Measurements from ENCODE around the gene RB1. TPM values are rescaled to one million over a fixed set of nuclear protein-coding genes. Genes with fewer than 3 reads are reported as not detected.

Gene RB1
- total RNA-seq, 1 experiment from 2014 or later: 18.8 TPM

DNA sequence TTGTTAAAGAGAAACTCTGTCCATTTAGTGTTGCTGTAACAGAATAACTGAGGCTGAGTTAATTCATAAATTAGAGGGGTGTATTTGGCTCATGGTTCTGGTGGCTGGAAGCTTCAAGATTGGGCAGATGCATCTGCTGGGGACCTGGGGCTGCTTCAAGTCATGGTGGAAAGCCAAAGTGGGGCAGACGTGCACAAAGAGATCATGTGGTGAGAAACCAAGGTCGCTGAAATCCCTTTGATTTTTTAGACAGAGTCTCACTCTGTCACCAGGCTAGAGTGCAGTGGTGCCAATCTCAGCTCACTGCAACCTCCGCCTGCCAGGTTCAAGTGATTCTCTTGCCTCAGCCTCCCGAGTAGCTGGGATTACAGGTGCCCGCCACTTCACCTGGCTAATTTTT lies 183.3 kb downstream of the RB1 start:
- ChIA-PET POLR2A (no interaction called here), CTCF (no interaction called here)
- Mint-ChIP-seq H3K27me3 (ENCODE audit: low read depth) (no peaks in the 10 kb centered on the region), H3K27ac (no peak overlapping the region), H3K9me3 (peaks cover 13% of the 10 kb centered on the region), H3K4me1 (no peaks in the 10 kb centered on the region), H3K4me3 (no peak overlapping the region), H3K36me3 (peaks cover 22% of the 10 kb centered on the region)
- no peak for ATAC-seq
- no peak for DNase-seq (ENCODE audit: low spot score)
- TF ChIP-seq MAX (CRISPR knock-in tag; IDR thresholded peaks at IDR 0.05): no peak
- no peak for TF ChIP-seq FOXJ3 (CRISPR knock-in tag; IDR thresholded peaks at IDR 0.05; ENCODE audit: borderline replicate concordance)
- no peak for TF ChIP-seq ZNF138 (CRISPR knock-in tag; conservative IDR thresholded peaks at IDR 0.05)
- TF ChIP-seq HMGXB4 (CRISPR knock-in tag; IDR thresholded peaks at IDR 0.05): no peak
- TF ChIP-seq AFF4 (CRISPR knock-in tag; IDR thresholded peaks at IDR 0.05; ENCODE audit: borderline replicate concordance): no peak
- TF ChIP-seq ZNF121 (CRISPR knock-in tag; IDR thresholded peaks at IDR 0.05): no peak
- TF ChIP-seq, protein P1, sequence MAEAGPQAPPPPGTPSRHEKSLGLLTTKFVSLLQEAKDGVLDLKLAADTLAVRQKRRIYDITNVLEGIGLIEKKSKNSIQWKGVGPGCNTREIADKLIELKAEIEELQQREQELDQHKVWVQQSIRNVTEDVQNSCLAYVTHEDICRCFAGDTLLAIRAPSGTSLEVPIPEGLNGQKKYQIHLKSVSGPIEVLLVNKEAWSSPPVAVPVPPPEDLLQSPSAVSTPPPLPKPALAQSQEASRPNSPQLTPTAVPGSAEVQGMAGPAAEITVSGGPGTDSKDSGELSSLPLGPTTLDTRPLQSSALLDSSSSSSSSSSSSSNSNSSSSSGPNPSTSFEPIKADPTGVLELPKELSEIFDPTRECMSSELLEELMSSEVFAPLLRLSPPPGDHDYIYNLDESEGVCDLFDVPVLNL (CRISPR knock-in tag; IDR thresholded peaks at IDR 0.05; ENCODE audit: borderline replicate concordance, low read depth): no peak
- no peak for TF ChIP-seq EMX1 (CRISPR knock-in tag; IDR thresholded peaks at IDR 0.05)
- TF ChIP-seq, protein P2, sequence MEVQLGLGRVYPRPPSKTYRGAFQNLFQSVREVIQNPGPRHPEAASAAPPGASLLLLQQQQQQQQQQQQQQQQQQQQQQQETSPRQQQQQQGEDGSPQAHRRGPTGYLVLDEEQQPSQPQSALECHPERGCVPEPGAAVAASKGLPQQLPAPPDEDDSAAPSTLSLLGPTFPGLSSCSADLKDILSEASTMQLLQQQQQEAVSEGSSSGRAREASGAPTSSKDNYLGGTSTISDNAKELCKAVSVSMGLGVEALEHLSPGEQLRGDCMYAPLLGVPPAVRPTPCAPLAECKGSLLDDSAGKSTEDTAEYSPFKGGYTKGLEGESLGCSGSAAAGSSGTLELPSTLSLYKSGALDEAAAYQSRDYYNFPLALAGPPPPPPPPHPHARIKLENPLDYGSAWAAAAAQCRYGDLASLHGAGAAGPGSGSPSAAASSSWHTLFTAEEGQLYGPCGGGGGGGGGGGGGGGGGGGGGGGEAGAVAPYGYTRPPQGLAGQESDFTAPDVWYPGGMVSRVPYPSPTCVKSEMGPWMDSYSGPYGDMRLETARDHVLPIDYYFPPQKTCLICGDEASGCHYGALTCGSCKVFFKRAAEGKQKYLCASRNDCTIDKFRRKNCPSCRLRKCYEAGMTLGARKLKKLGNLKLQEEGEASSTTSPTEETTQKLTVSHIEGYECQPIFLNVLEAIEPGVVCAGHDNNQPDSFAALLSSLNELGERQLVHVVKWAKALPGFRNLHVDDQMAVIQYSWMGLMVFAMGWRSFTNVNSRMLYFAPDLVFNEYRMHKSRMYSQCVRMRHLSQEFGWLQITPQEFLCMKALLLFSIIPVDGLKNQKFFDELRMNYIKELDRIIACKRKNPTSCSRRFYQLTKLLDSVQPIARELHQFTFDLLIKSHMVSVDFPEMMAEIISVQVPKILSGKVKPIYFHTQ (CRISPR knock-in tag; IDR thresholded peaks at IDR 0.05): no peak
- no peak for TF ChIP-seq STAT6 (CRISPR knock-in tag; conservative IDR thresholded peaks at IDR 0.05; ENCODE audit: low read depth)
- TF ChIP-seq GRHL2 (CRISPR knock-in tag; IDR thresholded peaks at IDR 0.05; ENCODE audit: insufficient replicate concordance, severe bottlenecking): no peak
- no peak for TF ChIP-seq ZNF232 (CRISPR knock-in tag; IDR thresholded peaks at IDR 0.05)
- no peak for TF ChIP-seq CBFB (CRISPR knock-in tag; IDR thresholded peaks at IDR 0.05; ENCODE audit: low read depth)
